ENCODE results near the gene TMEM38B.

TMEM38B gene

GRCh38 chr9:105673850-105674387 lies 20.4 kb upstream of the TMEM38B start:
- H3K4me3 ChIP-seq (ENCODE audit: low read length): no peak overlapping the region
- TF ChIP-seq CTCF (conservative IDR thresholded peaks at IDR 0.05; ENCODE audit: low read length): no peak
- DNase-seq (ENCODE audit: low read depth): no peak

- no peak for TF ChIP-seq CTCF (conservative IDR thresholded peaks at IDR 0.05; ENCODE audit: low read length)
- DNase-seq (ENCODE audit: low read depth): no peak
- H3K4me3 ChIP-seq (ENCODE audit: low read length): no peak overlapping the region
Observed at GRCh38 chr9:105676351-105676923, 17.9 kb upstream of the TMEM38B start.

- TF ChIP-seq CTCF (conservative IDR thresholded peaks at IDR 0.05; ENCODE audit: low read length): no peak
- DNase-seq (ENCODE audit: low read depth): no peak
- H3K4me3 ChIP-seq (ENCODE audit: low read length): no peak overlapping the region
Observed at GRCh38 chr9:105678163-105678562, 16.2 kb upstream of the TMEM38B start.

- H3K4me3 ChIP-seq (ENCODE audit: low read length): no peak overlapping the region
- TF ChIP-seq CTCF (conservative IDR thresholded peaks at IDR 0.05; ENCODE audit: low read length): no peak
- no peak for DNase-seq (ENCODE audit: low read depth)
Observed at GRCh38 chr9:105678781-105679180, 15.6 kb upstream of the TMEM38B start.

GRCh38 chr9:105679257-105680022 lies 14.9 kb upstream of the TMEM38B start:
- DNase-seq (ENCODE audit: low read depth): no peak
- H3K4me3 ChIP-seq (ENCODE audit: low read length): no peak overlapping the region
- no peak for TF ChIP-seq CTCF (conservative IDR thresholded peaks at IDR 0.05; ENCODE audit: low read length)

GRCh38 chr9:105681313-105681712 lies 13.0 kb upstream of the TMEM38B start:
- no peak for DNase-seq (ENCODE audit: low read depth)
- no peak overlapping the region for H3K4me3 ChIP-seq (ENCODE audit: low read length)
- TF ChIP-seq CTCF (conservative IDR thresholded peaks at IDR 0.05; ENCODE audit: low read length): no peak

- peak; percentile 21 for DNase-seq (ENCODE audit: low read depth)
- TF ChIP-seq CTCF (conservative IDR thresholded peaks at IDR 0.05; ENCODE audit: low read length): no peak
- H3K4me3 ChIP-seq (ENCODE audit: low read length): no peak overlapping the region
Observed at GRCh38 chr9:105681724-105682123, 12.6 kb upstream of the TMEM38B start.

All from AG10803 (cell line).